ENCODE measurements around the gene TLCD5. TPM values are rescaled to one million over a fixed set of nuclear protein-coding genes. Genes with fewer than 3 reads are reported as not detected.

The TLCD5 gene
- polyA plus RNA-seq, 1 donor (not counting 4 experiments of a cell fraction or from before 2014, with no cell fraction given): 4.0 TPM

- dilution Hi-C loops (cut with MboI; ENCODE audit: extremely low pct_ligation_motif_present, low sequenced_read_pairs): no loop called here
- TF ChIP-seq, protein P1, sequence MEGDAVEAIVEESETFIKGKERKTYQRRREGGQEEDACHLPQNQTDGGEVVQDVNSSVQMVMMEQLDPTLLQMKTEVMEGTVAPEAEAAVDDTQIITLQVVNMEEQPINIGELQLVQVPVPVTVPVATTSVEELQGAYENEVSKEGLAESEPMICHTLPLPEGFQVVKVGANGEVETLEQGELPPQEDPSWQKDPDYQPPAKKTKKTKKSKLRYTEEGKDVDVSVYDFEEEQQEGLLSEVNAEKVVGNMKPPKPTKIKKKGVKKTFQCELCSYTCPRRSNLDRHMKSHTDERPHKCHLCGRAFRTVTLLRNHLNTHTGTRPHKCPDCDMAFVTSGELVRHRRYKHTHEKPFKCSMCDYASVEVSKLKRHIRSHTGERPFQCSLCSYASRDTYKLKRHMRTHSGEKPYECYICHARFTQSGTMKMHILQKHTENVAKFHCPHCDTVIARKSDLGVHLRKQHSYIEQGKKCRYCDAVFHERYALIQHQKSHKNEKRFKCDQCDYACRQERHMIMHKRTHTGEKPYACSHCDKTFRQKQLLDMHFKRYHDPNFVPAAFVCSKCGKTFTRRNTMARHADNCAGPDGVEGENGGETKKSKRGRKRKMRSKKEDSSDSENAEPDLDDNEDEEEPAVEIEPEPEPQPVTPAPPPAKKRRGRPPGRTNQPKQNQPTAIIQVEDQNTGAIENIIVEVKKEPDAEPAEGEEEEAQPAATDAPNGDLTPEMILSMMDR (optimal IDR thresholded peaks at IDR 0.05 in 1 of 3, IDR thresholded peaks at IDR 0.05 in 1 of 3, conservative IDR thresholded peaks at IDR 0.05 in 1 of 3; ENCODE audit: extremely low read depth in 1 of 3, insufficient read depth in 2 of 3, low read length in 3 of 3): no peak
- TF ChIP-seq EZH2 (IDR thresholded peaks at IDR 0.05; ENCODE audit: low read length): no peak
- H4K20me1 ChIP-seq (ENCODE audit: control insufficient read depth, extremely low read depth, insufficient read depth, low read length): no peaks in the 10 kb centered on the region
- no peak overlapping the region for H3K27ac ChIP-seq (ENCODE audit: control insufficient read depth, insufficient read depth, low read length)
- no peaks in the 10 kb centered on the region for H3K9me3 ChIP-seq (ENCODE audit: control insufficient read depth, low read depth, low read length)
- no peaks in the 10 kb centered on the region for H3K27me3 ChIP-seq (ENCODE audit: control insufficient read depth, extremely low read depth, insufficient read depth, low read length)
- H3K9ac ChIP-seq (ENCODE audit: control insufficient read depth, extremely low read depth, insufficient read depth, low read length): no peak overlapping the region
- H2AFZ ChIP-seq (ENCODE audit: control insufficient read depth, low read length): no peak overlapping the region
- no peaks in the 10 kb centered on the region for H3K9me1 ChIP-seq (ENCODE audit: control insufficient read depth, extremely low read depth, insufficient read depth, low read length)
- H3K36me3 ChIP-seq (ENCODE audit: control insufficient read depth in 2 of 2, extremely low read depth in 1 of 2, insufficient read depth in 2 of 2, low read length in 2 of 2): no peaks in the 10 kb centered on the region
- no peaks in the 10 kb centered on the region for H3K79me2 ChIP-seq (ENCODE audit: control insufficient read depth, insufficient read depth, low read length)
- DNase-seq (ENCODE audit: low read depth, low spot score) (no peak), FAIRE-seq (no peak)
- H3K4me1 ChIP-seq (ENCODE audit: control insufficient read depth, extremely low read depth, insufficient read depth, low read length): peaks cover 18% of the 10 kb centered on the region
- H3K4me2 ChIP-seq (ENCODE audit: control insufficient read depth, extremely low read depth, insufficient read depth, low read depth, low read length): no peak overlapping the region
- H3K4me3 ChIP-seq (ENCODE audit: control insufficient read depth in 2 of 3, extremely low read depth in 1 of 3, insufficient read depth in 2 of 3, low read depth in 1 of 3, low read length in 3 of 3): no peak overlapping the region
These were observed 42.0 kb upstream of the TLCD5 start for GRCh38 chr11:120283124-120283523.

DNA sequence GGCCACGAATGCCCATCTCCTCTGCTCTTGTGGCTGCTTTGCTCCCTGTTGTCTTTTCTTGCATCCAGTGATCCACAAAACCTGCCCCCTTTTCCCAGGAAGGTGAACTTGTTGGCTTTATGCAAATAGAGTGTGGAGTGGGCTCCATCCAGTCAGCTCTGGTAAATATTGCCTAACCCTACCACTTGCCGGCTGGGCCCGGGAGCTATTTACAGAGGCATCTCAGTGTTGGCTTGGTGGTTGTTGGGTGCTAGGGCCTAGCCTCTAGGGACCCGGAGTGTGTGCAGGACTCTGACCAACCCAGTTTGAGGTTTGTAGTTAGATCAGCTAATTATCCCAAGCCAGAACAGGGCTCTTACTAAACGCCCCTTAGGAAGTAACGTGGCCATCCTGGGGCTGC is 40.8 kb upstream of the TLCD5 start:
- dilution Hi-C loops (cut with MboI; ENCODE audit: extremely low pct_ligation_motif_present, low sequenced_read_pairs): no loop called here
- Histone ChIP-seq H3K27ac (ENCODE audit: control insufficient read depth, insufficient read depth, low read length) (no peak overlapping the region), H3K4me3 (ENCODE audit: control insufficient read depth in 2 of 3, extremely low read depth in 1 of 3, insufficient read depth in 2 of 3, low read depth in 1 of 3, low read length in 3 of 3) (no peak overlapping the region), H3K9me3 (ENCODE audit: control insufficient read depth, low read depth, low read length) (no peaks in the 10 kb centered on the region), H4K20me1 (ENCODE audit: control insufficient read depth, extremely low read depth, insufficient read depth, low read length) (no peaks in the 10 kb centered on the region), H3K27me3 (ENCODE audit: control insufficient read depth, extremely low read depth, insufficient read depth, low read length) (no peaks in the 10 kb centered on the region), H3K79me2 (ENCODE audit: control insufficient read depth, insufficient read depth, low read length) (no peaks in the 10 kb centered on the region), H3K4me2 (ENCODE audit: control insufficient read depth, extremely low read depth, insufficient read depth, low read depth, low read length) (no peak overlapping the region), H3K4me1 (ENCODE audit: control insufficient read depth, extremely low read depth, insufficient read depth, low read length) (peaks cover 22% of the 10 kb centered on the region), H3K36me3 (ENCODE audit: control insufficient read depth in 2 of 2, extremely low read depth in 1 of 2, insufficient read depth in 2 of 2, low read length in 2 of 2) (no peaks in the 10 kb centered on the region), H3K9ac (ENCODE audit: control insufficient read depth, extremely low read depth, insufficient read depth, low read length) (no peak overlapping the region), H3K9me1 (ENCODE audit: control insufficient read depth, extremely low read depth, insufficient read depth, low read length) (no peaks in the 10 kb centered on the region), H2AFZ (ENCODE audit: control insufficient read depth, low read length) (no peak overlapping the region)
- TF ChIP-seq, protein P1 (optimal IDR thresholded peaks at IDR 0.05 in 1 of 3, IDR thresholded peaks at IDR 0.05 in 1 of 3, conservative IDR thresholded peaks at IDR 0.05 in 1 of 3; ENCODE audit: extremely low read depth in 1 of 3, insufficient read depth in 2 of 3, low read length in 3 of 3): no peak
- TF ChIP-seq EZH2 (IDR thresholded peaks at IDR 0.05; ENCODE audit: low read length): no peak
- no peak for DNase-seq (ENCODE audit: low read depth, low spot score)
- no peak for FAIRE-seq
